Nephron (organoid): ENCODE data around the gene KLHL3.
"Not testable (repeated sequence)": the region's sequence is repeated elsewhere in the genome, so short reads cannot be mapped to it uniquely, and the experiment has no call there.

Experiments
- H3K27ac Mint-ChIP-seq, 3 experiments: 2 replicates each; pipeline ENCODE4 v1.8.0; 2020; ENCODE audit warnings: mixed read lengths in 3 of 3, mild to moderate bottlenecking in 2 of 3, moderate library complexity in 1 of 3
- H3K27me3 Mint-ChIP-seq: 2 replicates; pipeline ENCODE4 v1.8.0; 2021; ENCODE audit warnings: low read depth, mild to moderate bottlenecking, moderate library complexity, mixed read lengths
- H3K36me3 Mint-ChIP-seq: 2 replicates; pipeline ENCODE4 v1.8.0; 2020; ENCODE audit warnings: low read depth, mixed read lengths
- H3K4me1 Mint-ChIP-seq: 2 replicates; pipeline ENCODE4 v1.8.0; 2020; ENCODE audit warnings: mixed read lengths
- H3K4me3 Mint-ChIP-seq, 3 experiments: 2 replicates each; pipeline ENCODE4 v1.8.0; 2020; ENCODE audit warnings: mild to moderate bottlenecking in 3 of 3, mixed read lengths in 3 of 3, moderate library complexity in 2 of 3
- H3K9me3 Mint-ChIP-seq: 2 replicates; pipeline ENCODE4 v1.8.0; 2020; ENCODE audit warnings: mixed read lengths
- TF ChIP-seq, protein P1 (sequence below), 3 experiments: fragments of 200-600 bp; sonication (generic); IDR thresholded peaks; one replicate each; pipeline ENCODE4 v1.5.0; 2021; ENCODE audit warnings: antibody characterized with exemption in 3 of 3; ENCODE audit not compliant: unreplicated experiment in 3 of 3

The KLHL3 gene

DNA sequence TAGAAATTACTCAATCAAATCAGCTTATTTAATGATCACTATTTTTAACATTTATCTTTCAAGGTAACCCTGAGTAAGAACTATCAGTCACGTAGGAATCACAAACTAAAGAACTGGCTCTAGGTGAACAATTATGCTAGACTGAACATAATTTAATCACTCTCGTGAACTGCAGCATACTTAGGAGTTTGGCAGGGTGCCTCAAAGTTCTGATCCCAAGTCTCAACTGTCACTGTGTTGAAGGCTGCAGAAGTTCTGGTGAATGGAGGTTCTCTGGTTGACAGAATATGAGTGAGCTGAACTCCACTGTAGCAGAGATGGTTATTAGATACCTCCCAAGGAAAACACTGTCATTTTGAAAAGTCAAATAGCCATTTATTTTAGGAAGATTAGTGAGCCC is 89.1 kb downstream of the KLHL3 start:
- TF ChIP-seq, protein P1, sequence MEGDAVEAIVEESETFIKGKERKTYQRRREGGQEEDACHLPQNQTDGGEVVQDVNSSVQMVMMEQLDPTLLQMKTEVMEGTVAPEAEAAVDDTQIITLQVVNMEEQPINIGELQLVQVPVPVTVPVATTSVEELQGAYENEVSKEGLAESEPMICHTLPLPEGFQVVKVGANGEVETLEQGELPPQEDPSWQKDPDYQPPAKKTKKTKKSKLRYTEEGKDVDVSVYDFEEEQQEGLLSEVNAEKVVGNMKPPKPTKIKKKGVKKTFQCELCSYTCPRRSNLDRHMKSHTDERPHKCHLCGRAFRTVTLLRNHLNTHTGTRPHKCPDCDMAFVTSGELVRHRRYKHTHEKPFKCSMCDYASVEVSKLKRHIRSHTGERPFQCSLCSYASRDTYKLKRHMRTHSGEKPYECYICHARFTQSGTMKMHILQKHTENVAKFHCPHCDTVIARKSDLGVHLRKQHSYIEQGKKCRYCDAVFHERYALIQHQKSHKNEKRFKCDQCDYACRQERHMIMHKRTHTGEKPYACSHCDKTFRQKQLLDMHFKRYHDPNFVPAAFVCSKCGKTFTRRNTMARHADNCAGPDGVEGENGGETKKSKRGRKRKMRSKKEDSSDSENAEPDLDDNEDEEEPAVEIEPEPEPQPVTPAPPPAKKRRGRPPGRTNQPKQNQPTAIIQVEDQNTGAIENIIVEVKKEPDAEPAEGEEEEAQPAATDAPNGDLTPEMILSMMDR (IDR thresholded peaks at IDR 0.05; ENCODE audit: unreplicated experiment in 3 of 3) = no peak
- Mint-ChIP-seq H3K4me1 (peaks cover 10% of the 10 kb centered on the region), H3K27ac (no peak overlapping the region), H3K9me3 (peaks cover 13% of the 10 kb centered on the region), H3K36me3 (peaks cover 35% of the 10 kb centered on the region), H3K27me3 (no peaks in the 10 kb centered on the region), H3K4me3 (no peak overlapping the region)

DNA sequence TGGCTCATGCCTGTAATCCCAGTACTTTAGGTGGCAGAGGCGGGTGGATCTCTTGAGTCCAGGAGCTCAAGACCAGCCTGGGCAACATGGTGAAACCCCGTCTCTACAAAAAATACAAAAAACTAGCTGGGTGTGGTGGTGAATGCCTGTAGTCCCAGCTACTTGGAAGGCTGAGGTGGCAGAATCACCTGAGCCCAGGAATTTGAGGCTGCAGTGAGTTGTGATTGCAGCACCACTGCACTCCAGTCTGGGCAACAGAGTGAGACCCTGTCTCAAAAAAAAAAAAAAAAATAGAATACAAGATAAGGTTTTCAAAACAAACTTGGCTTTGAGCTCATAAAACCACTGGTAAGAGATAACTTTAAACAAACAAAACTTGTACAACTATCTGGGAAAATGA is 92.8 kb downstream of the KLHL3 start:
- not testable (repeated sequence) for H3K27me3 Mint-ChIP-seq, H3K27ac Mint-ChIP-seq, H3K4me3 Mint-ChIP-seq, H3K4me1 Mint-ChIP-seq
- Mint-ChIP-seq H3K36me3 (peaks cover 44% of the 10 kb centered on the region), H3K9me3 (peaks cover 13% of the 10 kb centered on the region)

DNA sequence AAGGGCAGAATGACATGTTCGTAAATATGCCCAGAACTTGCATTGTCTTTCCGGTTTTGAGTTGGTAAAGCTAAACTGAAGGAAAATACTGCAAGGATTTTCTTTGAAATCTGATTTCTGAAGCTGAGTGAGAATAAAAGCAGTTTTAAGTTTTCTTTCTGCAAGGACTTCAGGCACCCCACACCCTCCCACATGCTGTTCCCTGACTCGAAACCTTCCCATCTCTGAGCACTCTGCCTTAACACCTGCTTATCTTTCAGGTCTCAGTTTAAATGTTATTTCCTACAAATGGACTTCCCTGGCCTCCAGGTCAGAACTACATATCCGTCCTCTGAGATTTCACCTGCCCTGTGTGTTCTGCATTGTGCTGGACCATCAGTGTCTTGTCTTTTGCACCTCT is 93.8 kb downstream of the KLHL3 start:
- TF ChIP-seq, protein P1 (IDR thresholded peaks at IDR 0.05; ENCODE audit: unreplicated experiment in 3 of 3) = no peak
- no peaks in the 10 kb centered on the region for H3K4me1 Mint-ChIP-seq
- H3K36me3 Mint-ChIP-seq = peaks cover 52% of the 10 kb centered on the region
- no peak overlapping the region for H3K27ac Mint-ChIP-seq
- H3K27me3 Mint-ChIP-seq = no peaks in the 10 kb centered on the region
- H3K4me3 Mint-ChIP-seq = no peak overlapping the region
- peaks cover 13% of the 10 kb centered on the region for H3K9me3 Mint-ChIP-seq

DNA sequence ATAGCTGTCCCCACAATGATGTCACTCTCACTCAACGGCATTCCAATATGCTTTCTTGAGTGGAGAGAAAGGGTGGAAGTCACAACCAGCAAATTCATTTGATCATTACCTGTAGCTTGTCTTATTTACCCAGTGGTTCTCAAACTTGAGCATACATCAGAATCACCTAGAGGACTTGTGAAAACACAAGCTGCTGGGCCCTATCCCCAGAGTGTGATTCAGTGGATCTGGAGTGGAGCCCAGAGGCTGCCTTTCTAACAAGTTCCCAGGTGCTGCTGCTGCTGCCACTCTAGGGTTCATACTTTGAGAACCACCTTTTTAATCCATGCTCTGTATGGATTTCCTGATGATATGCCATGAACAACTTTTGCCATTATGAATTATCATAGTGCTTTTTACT is 94.7 kb downstream of the KLHL3 start:
- H3K27ac Mint-ChIP-seq = no peak overlapping the region
- H3K4me1 Mint-ChIP-seq = peaks cover 7% of the 10 kb centered on the region
- peaks cover 13% of the 10 kb centered on the region for H3K9me3 Mint-ChIP-seq
- peaks cover 51% of the 10 kb centered on the region for H3K36me3 Mint-ChIP-seq
- H3K4me3 Mint-ChIP-seq = no peak overlapping the region
- no peaks in the 10 kb centered on the region for H3K27me3 Mint-ChIP-seq
- TF ChIP-seq, protein P1 (IDR thresholded peaks at IDR 0.05; ENCODE audit: unreplicated experiment in 3 of 3) = no peak

DNA sequence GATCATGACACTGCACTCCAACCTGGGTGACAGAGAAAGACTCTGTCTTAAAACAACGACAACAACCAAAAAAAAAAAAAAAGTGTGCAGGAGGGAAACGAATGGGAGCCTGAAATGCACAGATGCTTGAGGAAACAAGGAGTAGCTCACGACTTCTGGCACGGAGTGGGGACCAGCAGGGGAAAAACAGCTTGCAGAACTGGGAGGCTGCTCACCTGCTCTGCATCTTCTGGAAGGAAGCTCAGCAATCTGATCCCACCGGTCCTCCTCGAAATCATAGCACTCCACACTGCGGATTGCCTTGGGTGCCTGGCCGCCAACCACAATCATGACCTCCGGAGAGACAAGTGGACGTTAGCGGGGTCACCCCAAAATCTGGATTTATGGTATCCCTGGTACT is 96.2 kb downstream of the KLHL3 start:
- peaks cover 17% of the 10 kb centered on the region for H3K4me1 Mint-ChIP-seq
- H3K27me3 Mint-ChIP-seq = no peaks in the 10 kb centered on the region
- no peak overlapping the region for H3K27ac Mint-ChIP-seq
- no peak overlapping the region for H3K4me3 Mint-ChIP-seq
- H3K9me3 Mint-ChIP-seq = peaks cover 4% of the 10 kb centered on the region
- TF ChIP-seq, protein P1 (IDR thresholded peaks at IDR 0.05; ENCODE audit: unreplicated experiment in 3 of 3) = no peak
- peaks cover 39% of the 10 kb centered on the region for H3K36me3 Mint-ChIP-seq

DNA sequence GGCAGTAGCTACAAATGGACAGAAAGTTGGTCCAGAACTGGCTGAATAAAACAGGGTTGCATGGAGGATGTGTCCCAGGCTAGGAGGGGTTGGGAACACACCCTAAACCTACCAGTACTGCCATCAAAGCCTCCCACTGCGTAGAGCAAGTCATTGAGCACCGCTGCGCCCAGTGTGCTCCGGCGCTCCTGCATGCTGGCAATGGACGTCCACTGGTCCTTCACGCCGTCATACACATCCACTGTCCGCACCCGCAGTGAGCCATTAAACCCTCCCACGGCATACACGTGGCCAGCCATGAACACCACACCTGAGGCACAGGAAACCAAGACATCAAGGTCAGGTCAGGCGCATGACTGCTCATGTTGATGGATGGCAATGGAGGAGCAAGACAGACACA is 97.0 kb downstream of the KLHL3 start:
- Mint-ChIP-seq H3K36me3 (peaks cover 39% of the 10 kb centered on the region), H3K9me3 (no peaks in the 10 kb centered on the region), H3K4me1 (peaks cover 17% of the 10 kb centered on the region), H3K27ac (no peak overlapping the region), H3K4me3 (no peak overlapping the region), H3K27me3 (no peaks in the 10 kb centered on the region)
- TF ChIP-seq, protein P1 (IDR thresholded peaks at IDR 0.05; ENCODE audit: unreplicated experiment in 3 of 3) = no peak
